ENCODE results near the gene ELOVL1. TPM values are rescaled to one million over a fixed set of nuclear protein-coding genes. Genes with fewer than 3 reads are reported as not detected.
A peak's percentile ranks its signal among the peaks of the same experiment; 100 is the strongest.

Gene ELOVL1
- total RNA-seq, 1 experiment from 2014 or later: 53.7 TPM

DNA sequence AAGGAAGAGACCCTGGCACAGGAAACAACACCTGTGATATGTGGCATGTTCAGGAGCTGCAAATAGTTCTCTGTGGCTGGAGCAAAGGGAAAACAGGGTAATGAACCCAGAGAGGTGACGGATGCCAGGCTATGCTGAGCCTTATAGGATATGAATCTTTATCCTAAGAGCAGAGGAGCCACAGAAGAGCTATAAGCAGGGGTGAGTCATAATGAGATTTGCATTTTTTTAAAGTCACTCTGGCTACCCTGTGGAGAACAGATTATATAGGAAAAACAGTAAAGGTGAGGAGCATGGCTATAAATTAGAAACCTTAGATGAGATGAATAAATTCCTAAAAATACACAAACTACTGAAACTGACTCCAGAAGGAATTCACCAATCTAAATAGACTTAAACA, 43.0 kb downstream of the ELOVL1 start:
- no TSS peak for BruUV-seq (replicated peaks)
- Histone ChIP-seq H3K36me3 (ENCODE audit: insufficient read depth, low read length, poor library complexity, severe bottlenecking) (no peaks in the 10 kb centered on the region), H3K4me1 (ENCODE audit: insufficient read depth, low read length, poor library complexity, severe bottlenecking) (peaks cover 5% of the 10 kb centered on the region), H3K9me3 (ENCODE audit: low read depth, low read length, poor library complexity, severe bottlenecking) (peaks cover 11% of the 10 kb centered on the region), H3K4me3 (ENCODE audit: low read depth, low read length, poor library complexity, severe bottlenecking) (no peak overlapping the region), H3K27ac (ENCODE audit: low read depth, low read length, poor library complexity, severe bottlenecking) (no peak overlapping the region), H3K27me3 (replicated peaks; ENCODE audit: insufficient read depth, low read depth, low read length, poor library complexity) (no peaks in the 10 kb centered on the region)
- ChIA-PET CTCF (interaction anchor here (0.6 kb wide), 1 partner anchor 412 kb away, joined by 3 read pairs; no protein-coding TSS in a partner anchor), POLR2A (ENCODE audit: low non-redundant PET) (no interaction called here)
- TF ChIP-seq, protein P1, sequence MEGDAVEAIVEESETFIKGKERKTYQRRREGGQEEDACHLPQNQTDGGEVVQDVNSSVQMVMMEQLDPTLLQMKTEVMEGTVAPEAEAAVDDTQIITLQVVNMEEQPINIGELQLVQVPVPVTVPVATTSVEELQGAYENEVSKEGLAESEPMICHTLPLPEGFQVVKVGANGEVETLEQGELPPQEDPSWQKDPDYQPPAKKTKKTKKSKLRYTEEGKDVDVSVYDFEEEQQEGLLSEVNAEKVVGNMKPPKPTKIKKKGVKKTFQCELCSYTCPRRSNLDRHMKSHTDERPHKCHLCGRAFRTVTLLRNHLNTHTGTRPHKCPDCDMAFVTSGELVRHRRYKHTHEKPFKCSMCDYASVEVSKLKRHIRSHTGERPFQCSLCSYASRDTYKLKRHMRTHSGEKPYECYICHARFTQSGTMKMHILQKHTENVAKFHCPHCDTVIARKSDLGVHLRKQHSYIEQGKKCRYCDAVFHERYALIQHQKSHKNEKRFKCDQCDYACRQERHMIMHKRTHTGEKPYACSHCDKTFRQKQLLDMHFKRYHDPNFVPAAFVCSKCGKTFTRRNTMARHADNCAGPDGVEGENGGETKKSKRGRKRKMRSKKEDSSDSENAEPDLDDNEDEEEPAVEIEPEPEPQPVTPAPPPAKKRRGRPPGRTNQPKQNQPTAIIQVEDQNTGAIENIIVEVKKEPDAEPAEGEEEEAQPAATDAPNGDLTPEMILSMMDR (conservative IDR thresholded peaks at IDR 0.05; ENCODE audit: low read depth, low read length): no peak
- no peak for TF ChIP-seq EZH2 (IDR thresholded peaks at IDR 0.05; ENCODE audit: borderline replicate concordance, low read depth, low read length, poor library complexity, severe bottlenecking)
- DNase-seq (ENCODE audit: low spot score): peak; percentile 64
- intact Hi-C loops (cut with micrococcal nuclease; ENCODE audit: unreplicated experiment): no loop called here

DNA sequence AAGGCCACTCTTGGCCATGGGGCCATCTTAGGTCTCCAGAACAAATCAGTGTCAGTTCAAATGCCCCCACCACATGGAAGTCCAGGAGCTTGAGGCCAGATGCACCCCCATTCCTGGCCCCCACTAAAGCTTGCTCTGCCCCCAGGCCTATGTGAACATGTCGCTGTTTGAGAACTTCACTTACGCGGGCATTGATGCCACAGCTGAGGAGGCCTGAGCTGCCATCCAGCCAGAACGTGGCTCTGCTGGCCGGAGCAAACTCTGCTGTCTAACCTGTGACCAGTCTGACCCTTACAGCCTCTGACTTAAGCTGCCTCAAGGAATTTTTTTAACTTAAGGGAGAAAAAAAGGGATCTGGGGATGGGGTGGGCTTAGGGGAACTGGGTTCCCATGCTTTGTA, 45.3 kb downstream of the ELOVL1 start:
- CTCF ChIA-PET: no interaction called here
- BruUV-seq (replicated peaks): no TSS peak
- POLR2A ChIA-PET (ENCODE audit: low non-redundant PET): no interaction called here

DNA sequence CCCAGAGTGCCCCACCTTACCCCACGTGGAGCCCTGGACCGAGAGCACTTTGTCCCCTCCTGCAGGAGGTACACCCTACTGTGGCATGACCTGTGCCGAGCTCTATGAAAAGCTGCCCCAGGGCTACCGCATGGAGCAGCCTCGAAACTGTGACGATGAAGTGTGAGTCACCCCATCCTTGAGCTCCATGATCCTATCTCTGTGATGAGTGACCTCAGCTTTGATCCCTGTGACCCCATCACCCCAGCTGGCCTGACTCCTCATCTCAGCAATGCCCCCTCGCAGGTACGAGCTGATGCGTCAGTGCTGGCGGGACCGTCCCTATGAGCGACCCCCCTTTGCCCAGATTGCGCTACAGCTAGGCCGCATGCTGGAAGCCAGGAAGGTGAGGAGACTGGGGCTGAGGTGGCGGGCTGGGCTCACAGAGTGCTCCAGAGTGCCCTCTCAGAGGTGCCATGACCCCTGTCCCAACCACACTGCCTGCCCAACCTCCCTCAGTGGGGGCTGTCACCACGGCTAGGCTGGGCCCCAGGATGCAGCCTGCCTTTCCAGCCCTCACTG, 46.4 kb downstream of the ELOVL1 start:
- intact Hi-C loops (cut with micrococcal nuclease; ENCODE audit: unreplicated experiment): no loop called here
- Histone ChIP-seq H3K9me3 (ENCODE audit: low read depth, low read length, poor library complexity, severe bottlenecking) (no peaks in the 10 kb centered on the region), H3K36me3 (ENCODE audit: insufficient read depth, low read length, poor library complexity, severe bottlenecking) (no peaks in the 10 kb centered on the region), H3K4me1 (ENCODE audit: insufficient read depth, low read length, poor library complexity, severe bottlenecking) (peaks cover 5% of the 10 kb centered on the region), H3K27ac (ENCODE audit: low read depth, low read length, poor library complexity, severe bottlenecking) (no peak overlapping the region), H3K4me3 (ENCODE audit: low read depth, low read length, poor library complexity, severe bottlenecking) (no peak overlapping the region), H3K27me3 (replicated peaks; ENCODE audit: insufficient read depth, low read depth, low read length, poor library complexity) (no peaks in the 10 kb centered on the region)
- ChIA-PET CTCF (interaction anchor here (0.6 kb wide), 1 partner anchor 47 kb away, joined by 4 read pairs; the partner anchor contains the start of gene ELOVL1), POLR2A (ENCODE audit: low non-redundant PET) (no interaction called here)
- TF ChIP-seq, protein P1 (conservative IDR thresholded peaks at IDR 0.05; ENCODE audit: low read depth, low read length): no peak
- no peak for TF ChIP-seq EZH2 (IDR thresholded peaks at IDR 0.05; ENCODE audit: borderline replicate concordance, low read depth, low read length, poor library complexity, severe bottlenecking)
- DNase-seq (ENCODE audit: low spot score): no peak
- no TSS peak for BruUV-seq (replicated peaks)

More for the DNA sequence above, 45.3 kb downstream of the ELOVL1 start:
- peaks cover under 1% of the 10 kb centered on the region for H3K9me3 ChIP-seq (ENCODE audit: low read depth, low read length, poor library complexity, severe bottlenecking)
- no peak overlapping the region for H3K27ac ChIP-seq (ENCODE audit: low read depth, low read length, poor library complexity, severe bottlenecking)
- intact Hi-C loops (cut with micrococcal nuclease; ENCODE audit: unreplicated experiment): no loop called here
- no peak overlapping the region for H3K4me3 ChIP-seq (ENCODE audit: low read depth, low read length, poor library complexity, severe bottlenecking)
- no peaks in the 10 kb centered on the region for H3K27me3 ChIP-seq (replicated peaks; ENCODE audit: insufficient read depth, low read depth, low read length, poor library complexity)
- no peak for DNase-seq (ENCODE audit: low spot score)
- TF ChIP-seq, protein P1 (conservative IDR thresholded peaks at IDR 0.05; ENCODE audit: low read depth, low read length): no peak
- no peak for TF ChIP-seq EZH2 (IDR thresholded peaks at IDR 0.05; ENCODE audit: borderline replicate concordance, low read depth, low read length, poor library complexity, severe bottlenecking)
- H3K4me1 ChIP-seq (ENCODE audit: insufficient read depth, low read length, poor library complexity, severe bottlenecking): peaks cover 5% of the 10 kb centered on the region
- H3K36me3 ChIP-seq (ENCODE audit: insufficient read depth, low read length, poor library complexity, severe bottlenecking): no peaks in the 10 kb centered on the region

All from A673 (cell line).